ENCODE results near the gene ADCY10. TPM values are rescaled to one million over a fixed set of nuclear protein-coding genes. Genes with fewer than 3 reads are reported as not detected.

The ADCY10 gene
- total RNA-seq, 3 donors from 2014 or later: under 0.01 to 0.16 (median 0.15) TPM

DNA sequence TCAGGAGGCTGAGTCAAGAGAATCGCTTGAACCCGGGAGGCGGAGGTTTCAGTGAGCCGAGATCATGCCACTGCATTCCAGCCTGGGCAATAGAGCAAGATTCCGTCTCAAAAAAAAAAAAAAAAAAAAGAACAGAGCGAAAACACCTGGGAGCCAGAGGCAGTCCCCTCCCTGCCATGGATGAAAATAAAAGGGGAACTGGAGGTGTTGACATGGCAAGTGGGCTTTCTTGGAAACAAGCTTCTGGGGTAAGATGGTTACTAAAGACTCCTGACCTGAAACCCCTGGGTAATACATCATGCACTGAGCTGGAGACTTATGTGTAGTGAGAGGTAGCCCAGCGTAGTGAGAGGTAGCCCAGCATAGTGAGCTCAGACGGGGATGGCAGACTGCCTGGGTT, 31.6 kb downstream of the ADCY10 start:
- H3K4me1 ChIP-seq: no peaks in the 10 kb centered on the region
- no peaks in the 10 kb centered on the region for H3K36me3 ChIP-seq
- H3K4me3 ChIP-seq: no peak overlapping the region
- intact Hi-C loops (cut with DNase I; ENCODE audit: low total_unique reads): no loop called here
- TF ChIP-seq POLR2A (IDR thresholded peaks at IDR 0.05) (no peak), POLR2AphosphoS5 (IDR thresholded peaks at IDR 0.05) (no peak)
- TF ChIP-seq, protein P1, sequence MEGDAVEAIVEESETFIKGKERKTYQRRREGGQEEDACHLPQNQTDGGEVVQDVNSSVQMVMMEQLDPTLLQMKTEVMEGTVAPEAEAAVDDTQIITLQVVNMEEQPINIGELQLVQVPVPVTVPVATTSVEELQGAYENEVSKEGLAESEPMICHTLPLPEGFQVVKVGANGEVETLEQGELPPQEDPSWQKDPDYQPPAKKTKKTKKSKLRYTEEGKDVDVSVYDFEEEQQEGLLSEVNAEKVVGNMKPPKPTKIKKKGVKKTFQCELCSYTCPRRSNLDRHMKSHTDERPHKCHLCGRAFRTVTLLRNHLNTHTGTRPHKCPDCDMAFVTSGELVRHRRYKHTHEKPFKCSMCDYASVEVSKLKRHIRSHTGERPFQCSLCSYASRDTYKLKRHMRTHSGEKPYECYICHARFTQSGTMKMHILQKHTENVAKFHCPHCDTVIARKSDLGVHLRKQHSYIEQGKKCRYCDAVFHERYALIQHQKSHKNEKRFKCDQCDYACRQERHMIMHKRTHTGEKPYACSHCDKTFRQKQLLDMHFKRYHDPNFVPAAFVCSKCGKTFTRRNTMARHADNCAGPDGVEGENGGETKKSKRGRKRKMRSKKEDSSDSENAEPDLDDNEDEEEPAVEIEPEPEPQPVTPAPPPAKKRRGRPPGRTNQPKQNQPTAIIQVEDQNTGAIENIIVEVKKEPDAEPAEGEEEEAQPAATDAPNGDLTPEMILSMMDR (IDR thresholded peaks at IDR 0.05): no peak
- no peak overlapping the region for H3K27ac ChIP-seq
- no peak for DNase-seq (ENCODE audit: low spot score in 2 of 2)
- no peaks in the 10 kb centered on the region for H3K9me3 ChIP-seq
- H3K27me3 ChIP-seq: no peaks in the 10 kb centered on the region

GRCh38 chr1:167881786-167882185, 32.1 kb downstream of the ADCY10 start:
- intact Hi-C loops (cut with DNase I; ENCODE audit: low total_unique reads): no loop called here
- no peak for DNase-seq (ENCODE audit: low spot score in 2 of 2)
- no peak overlapping the region for H3K27ac ChIP-seq
- H3K36me3 ChIP-seq: no peaks in the 10 kb centered on the region
- H3K9me3 ChIP-seq: no peaks in the 10 kb centered on the region
- H3K4me1 ChIP-seq: no peaks in the 10 kb centered on the region
- no peak overlapping the region for H3K4me3 ChIP-seq
- no peak for TF ChIP-seq POLR2AphosphoS5 (IDR thresholded peaks at IDR 0.05)
- TF ChIP-seq, protein P1 (IDR thresholded peaks at IDR 0.05): no peak
- TF ChIP-seq POLR2A (IDR thresholded peaks at IDR 0.05): no peak
- H3K27me3 ChIP-seq: no peaks in the 10 kb centered on the region

GRCh38 chr1:167881069-167881468, 32.9 kb downstream of the ADCY10 start:
- H3K27ac ChIP-seq: no peak overlapping the region
- H3K36me3 ChIP-seq: no peaks in the 10 kb centered on the region
- TF ChIP-seq POLR2AphosphoS5 (IDR thresholded peaks at IDR 0.05) (no peak), POLR2A (IDR thresholded peaks at IDR 0.05) (no peak)
- TF ChIP-seq, protein P1 (IDR thresholded peaks at IDR 0.05): no peak
- H3K27me3 ChIP-seq: no peaks in the 10 kb centered on the region
- intact Hi-C loops (cut with DNase I; ENCODE audit: low total_unique reads): no loop called here
- DNase-seq (ENCODE audit: low spot score in 2 of 2): no peak
- no peaks in the 10 kb centered on the region for H3K9me3 ChIP-seq
- no peak overlapping the region for H3K4me3 ChIP-seq
- no peaks in the 10 kb centered on the region for H3K4me1 ChIP-seq

DNA sequence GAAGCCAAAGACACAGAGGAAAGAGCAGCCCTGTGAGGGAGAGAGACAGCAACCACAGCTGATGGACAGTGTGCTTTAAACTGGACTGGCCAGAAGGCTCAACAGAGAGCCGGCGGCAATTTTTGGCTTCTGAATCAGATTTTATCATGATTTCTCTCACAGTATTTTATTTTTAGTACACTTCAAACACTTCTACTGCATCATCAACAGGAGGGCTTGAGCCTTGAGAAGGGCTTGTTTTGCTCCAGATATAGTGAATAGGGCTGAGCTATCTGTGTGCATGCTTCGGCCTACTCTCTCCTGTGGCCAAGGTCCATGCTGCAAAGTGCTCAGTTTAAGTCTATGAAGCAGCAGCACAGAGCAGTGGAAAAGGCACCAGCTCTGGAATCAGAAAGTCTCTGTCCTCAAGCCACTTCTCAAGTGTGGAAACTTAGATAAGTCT, 33.3 kb downstream of the ADCY10 start:
- Histone ChIP-seq H3K4me1 (no peaks in the 10 kb centered on the region), H3K4me3 (no peak overlapping the region), H3K36me3 (no peaks in the 10 kb centered on the region), H3K27ac (no peak overlapping the region), H3K27me3 (no peaks in the 10 kb centered on the region), H3K9me3 (no peaks in the 10 kb centered on the region)
- DNase-seq (ENCODE audit: low spot score in 2 of 2): no peak
- intact Hi-C loops (cut with DNase I; ENCODE audit: low total_unique reads): no loop called here
- TF ChIP-seq POLR2A (IDR thresholded peaks at IDR 0.05): no peak
- TF ChIP-seq, protein P1 (IDR thresholded peaks at IDR 0.05): no peak
- no peak for TF ChIP-seq POLR2AphosphoS5 (IDR thresholded peaks at IDR 0.05)

DNA sequence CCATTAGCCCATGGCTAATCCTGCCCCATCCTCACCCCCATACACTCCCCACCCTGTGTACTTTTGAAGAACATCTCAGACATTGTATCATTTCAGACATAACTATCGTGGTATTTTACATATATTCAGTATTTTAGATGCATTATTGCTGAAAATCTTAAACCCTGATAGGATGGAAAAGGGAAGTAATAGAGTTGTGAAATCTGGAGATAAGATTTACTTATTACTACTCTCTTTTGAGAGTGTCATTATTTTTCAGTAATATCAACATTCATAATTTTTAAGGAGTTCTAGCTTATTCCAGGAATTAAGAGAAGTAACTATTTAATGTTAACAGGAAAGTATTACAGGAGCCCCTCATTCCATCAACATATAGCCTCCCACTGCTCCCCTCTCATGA, 34.4 kb downstream of the ADCY10 start:
- DNase-seq (ENCODE audit: low spot score in 2 of 2): no peak
- TF ChIP-seq POLR2AphosphoS5 (IDR thresholded peaks at IDR 0.05) (no peak), POLR2A (IDR thresholded peaks at IDR 0.05) (no peak)
- TF ChIP-seq, protein P1 (IDR thresholded peaks at IDR 0.05): no peak
- Histone ChIP-seq H3K27ac (no peak overlapping the region), H3K4me3 (no peak overlapping the region), H3K36me3 (no peaks in the 10 kb centered on the region), H3K27me3 (no peaks in the 10 kb centered on the region), H3K4me1 (no peaks in the 10 kb centered on the region), H3K9me3 (no peaks in the 10 kb centered on the region)
- intact Hi-C loops (cut with DNase I; ENCODE audit: low total_unique reads): no loop called here
